HEK293T (cell line): ENCODE results near the gene PLXNB3.

Source experiments
- BHLHE40 ChIP-seq: fragments of 450-650 bp; IDR thresholded peaks from 2 replicates; pipeline ENCODE4 v1.6.1; 2016; ENCODE audit warnings: mild to moderate bottlenecking, moderate library complexity, borderline replicate concordance
- CTBP1 ChIP-seq: fragments of 450-650 bp; IDR thresholded peaks from 2 replicates; pipeline ENCODE4 v1.6.1; 2016; ENCODE audit warnings: borderline replicate concordance
- FOXM1 ChIP-seq: fragments of 450-650 bp; IDR thresholded peaks from 2 replicates; pipeline ENCODE4 v1.6.1; 2017; ENCODE audit warnings: mild to moderate bottlenecking, borderline replicate concordance
- NFRKB ChIP-seq: fragments of 450-650 bp; IDR thresholded peaks from 2 replicates; pipeline ENCODE4 v1.6.1; 2016; ENCODE audit warnings: mild to moderate bottlenecking, moderate library complexity
- SP1 ChIP-seq: fragments of 450-650 bp; IDR thresholded peaks from 2 replicates; pipeline ENCODE4 v1.6.1; 2017
- SUZ12 ChIP-seq: fragments of 450-650 bp; IDR thresholded peaks from 2 replicates; pipeline ENCODE4 v1.6.1; 2016; ENCODE audit warnings: mild to moderate bottlenecking
- ZNF384 ChIP-seq: fragments of 450-650 bp; IDR thresholded peaks from 2 replicates; pipeline ENCODE4 v1.6.1; 2016
- TF ChIP-seq, protein P1 (sequence below): fragments of 450-650 bp; IDR thresholded peaks from 2 replicates; pipeline ENCODE4 v1.6.1; 2016

GRCh38 chrX:153724252-153725038, 39.6 kb upstream of the PLXNB3 start, which contains the start of the genes ABCD1 and BCAP31:
- TF ChIP-seq SP1 = no peak
- no peak for TF ChIP-seq FOXM1
- TF ChIP-seq, protein P1, sequence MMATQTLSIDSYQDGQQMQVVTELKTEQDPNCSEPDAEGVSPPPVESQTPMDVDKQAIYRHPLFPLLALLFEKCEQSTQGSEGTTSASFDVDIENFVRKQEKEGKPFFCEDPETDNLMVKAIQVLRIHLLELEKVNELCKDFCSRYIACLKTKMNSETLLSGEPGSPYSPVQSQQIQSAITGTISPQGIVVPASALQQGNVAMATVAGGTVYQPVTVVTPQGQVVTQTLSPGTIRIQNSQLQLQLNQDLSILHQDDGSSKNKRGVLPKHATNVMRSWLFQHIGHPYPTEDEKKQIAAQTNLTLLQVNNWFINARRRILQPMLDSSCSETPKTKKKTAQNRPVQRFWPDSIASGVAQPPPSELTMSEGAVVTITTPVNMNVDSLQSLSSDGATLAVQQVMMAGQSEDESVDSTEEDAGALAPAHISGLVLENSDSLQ = no peak
- TF ChIP-seq BHLHE40 = no peak
- no peak for TF ChIP-seq ZNF384
- TF ChIP-seq SUZ12 = no peak
- TF ChIP-seq CTBP1 = no peak
- TF ChIP-seq NFRKB = no peak
